HG03159 (cell line): ENCODE measurements around the gene KRTDAP.

ENCODE experiments used
- ATAC-seq: cut with Tn5 transposase; IDR thresholded peaks from one replicate; pipeline ENCODE4 v1.9.1; 2021; ENCODE audit warnings: mild to moderate bottlenecking, moderate library complexity; ENCODE audit not compliant: unreplicated experiment

KRTDAP gene

GRCh38 chr19:35457173-35457572 is 33.1 kb downstream of the KRTDAP start:
- no peak for ATAC-seq

GRCh38 chr19:35455616-35456201 is 34.6 kb downstream of the KRTDAP start:
- ATAC-seq: no peak

GRCh38 chr19:35454663-35455062 is 35.6 kb downstream of the KRTDAP start:
- no peak for ATAC-seq

GRCh38 chr19:35451338-35452096 is 38.7 kb downstream of the KRTDAP start:
- ATAC-seq: no peak

- no peak for ATAC-seq
These were observed 40.8 kb downstream of the KRTDAP start for GRCh38 chr19:35449359-35450043.

GRCh38 chr19:35447606-35448469 is 42.4 kb downstream of the KRTDAP start, which contains the start of gene FFAR2:
FFAR2 (plus strand) TSS chr19:35448257; CDS start chr19:35449715, 1,458 bp downstream.
- no peak for ATAC-seq

- ATAC-seq: no peak
These were observed 44.3 kb downstream of the KRTDAP start for GRCh38 chr19:35445826-35446593.

GRCh38 chr19:35444735-35445134 is 45.5 kb downstream of the KRTDAP start:
- no peak for ATAC-seq

- ATAC-seq: no peak
These were observed 48.2 kb downstream of the KRTDAP start for GRCh38 chr19:35442091-35442490.

GRCh38 chr19:35439921-35440320 is 50.3 kb downstream of the KRTDAP start:
- ATAC-seq: no peak

- no peak for ATAC-seq
These were observed 51.7 kb downstream of the KRTDAP start for GRCh38 chr19:35438527-35438926.

GRCh38 chr19:35438096-35438495 is 52.2 kb downstream of the KRTDAP start:
- ATAC-seq: no peak

GRCh38 chr19:35437406-35437951 is 52.8 kb downstream of the KRTDAP start:
- ATAC-seq: no peak
